NCI-H128 (cell line): ENCODE results near the gene SEMA5A.
"Not testable (repeated sequence)": the region's sequence is repeated elsewhere in the genome, so short reads cannot be mapped to it uniquely, and the experiment has no call there.

ENCODE experiments used
- DNase-seq: peaks from one replicate; lab custom pipeline; 2025; ENCODE audit not compliant: unreplicated experiment; lab: John Stamatoyannopoulos, UW

SEMA5A gene

GRCh38 chr5:9411142-9411541, 134.7 kb downstream of the SEMA5A start:
- DNase-seq: no peak

GRCh38 chr5:9409413-9409960, 136.4 kb downstream of the SEMA5A start:
- DNase-seq: no peak

- no peak for DNase-seq
These were observed 136.9 kb downstream of the SEMA5A start for GRCh38 chr5:9408964-9409363.

GRCh38 chr5:9405196-9405754, 140.6 kb downstream of the SEMA5A start:
- no peak for DNase-seq

- DNase-seq: no peak
These were observed 143.9 kb downstream of the SEMA5A start for GRCh38 chr5:9401786-9402472.

- not testable (repeated sequence) for DNase-seq
These were observed 146.1 kb downstream of the SEMA5A start for GRCh38 chr5:9399783-9400182.

- DNase-seq: no peak
These were observed 146.8 kb downstream of the SEMA5A start for GRCh38 chr5:9399094-9399493.

GRCh38 chr5:9398227-9398626, 147.6 kb downstream of the SEMA5A start:
- DNase-seq: no peak

GRCh38 chr5:9396285-9396770, 149.5 kb downstream of the SEMA5A start:
- DNase-seq: no peak

- no peak for DNase-seq
These were observed 150.2 kb downstream of the SEMA5A start for GRCh38 chr5:9395706-9396105.

- no peak for DNase-seq
These were observed 151.7 kb downstream of the SEMA5A start for GRCh38 chr5:9394221-9394620.

- DNase-seq: no peak
These were observed 153.2 kb downstream of the SEMA5A start for GRCh38 chr5:9392625-9393024.

- DNase-seq: no peak
These were observed 154.8 kb downstream of the SEMA5A start for GRCh38 chr5:9391080-9391479.

GRCh38 chr5:9390113-9390512, 155.8 kb downstream of the SEMA5A start:
- DNase-seq: no peak

- no peak for DNase-seq
These were observed 156.8 kb downstream of the SEMA5A start for GRCh38 chr5:9388941-9389674.

- no peak for DNase-seq
These were observed 158.0 kb downstream of the SEMA5A start for GRCh38 chr5:9387879-9388278.

- no peak for DNase-seq
These were observed 158.9 kb downstream of the SEMA5A start for GRCh38 chr5:9386945-9387344.

- DNase-seq: no peak
These were observed 163.4 kb downstream of the SEMA5A start for GRCh38 chr5:9382522-9382921.

- DNase-seq: no peak
These were observed 164.4 kb downstream of the SEMA5A start for GRCh38 chr5:9381464-9381863.

GRCh38 chr5:9380109-9380508, 165.8 kb downstream of the SEMA5A start:
- DNase-seq: no peak

- DNase-seq: no peak
These were observed 169.3 kb downstream of the SEMA5A start for GRCh38 chr5:9376363-9377117.
